H9 (cell line): ENCODE data around the gene KLHL7. TPM values are rescaled to one million over a fixed set of nuclear protein-coding genes. Genes with fewer than 3 reads are reported as not detected.
"Not testable (repeated sequence)": the region's sequence is repeated elsewhere in the genome, so short reads cannot be mapped to it uniquely, and the experiment has no call there.

Source experiments
- DNase-seq: peaks from one replicate; pipeline ENCODE4 v3.0.0-alpha.2; 2017
- H2AFZ ChIP-seq: one replicate; pipeline ENCODE4 v1.6.1; 2013; ENCODE audit warnings: mild to moderate bottlenecking, low read length, control low read depth, moderate library complexity
- H2AK5ac ChIP-seq: 2 replicates; pipeline ENCODE4 v1.6.1; 2013; ENCODE audit warnings: low read length, control low read depth, mixed read lengths; ENCODE audit not compliant: insufficient read length
- H2BK120ac ChIP-seq: one replicate; pipeline ENCODE4 v1.6.1; 2013; ENCODE audit warnings: low read depth, mild to moderate bottlenecking, low read length, control low read depth, inconsistent platforms; ENCODE audit not compliant: poor library complexity, severe bottlenecking
- H2BK12ac ChIP-seq: 2 replicates; pipeline ENCODE4 v1.6.1; 2013; ENCODE audit warnings: low read length, control low read depth, mixed read lengths, low read depth; ENCODE audit not compliant: insufficient read length
- H2BK15ac ChIP-seq: 2 replicates; pipeline ENCODE4 v1.6.1; 2013; ENCODE audit warnings: low read depth, low read length, control low read depth
- H2BK20ac ChIP-seq: one replicate; pipeline ENCODE4 v1.6.1; 2013; ENCODE audit warnings: low read depth, mild to moderate bottlenecking, low read length, control low read depth, inconsistent platforms; ENCODE audit not compliant: poor library complexity, severe bottlenecking
- H2BK5ac ChIP-seq: 2 replicates; pipeline ENCODE4 v1.6.1; 2013; ENCODE audit warnings: low read length, control low read depth, mixed read lengths; ENCODE audit not compliant: insufficient read length
- H3K14ac ChIP-seq: 2 replicates; pipeline ENCODE4 v1.6.1; 2013; ENCODE audit warnings: low read length, control low read depth; ENCODE audit not compliant: insufficient read depth
- H3K18ac ChIP-seq: 2 replicates; pipeline ENCODE4 v1.6.1; 2013; ENCODE audit warnings: low read depth, mild to moderate bottlenecking, mixed read lengths, low read length, control low read depth; ENCODE audit not compliant: insufficient read length
- H3K23ac ChIP-seq: 2 replicates; pipeline ENCODE4 v1.6.1; 2013; ENCODE audit warnings: low read length, control low read depth, mixed read lengths, low read depth; ENCODE audit not compliant: insufficient read length
- H3K23me2 ChIP-seq: 2 replicates; pipeline ENCODE4 v1.6.1; 2013; ENCODE audit warnings: low read depth, mild to moderate bottlenecking, mixed read lengths, low read length, control low read depth; ENCODE audit not compliant: insufficient read length, poor library complexity, severe bottlenecking
- H3K27ac ChIP-seq: 2 replicates; pipeline ENCODE4 v1.5.1; 2013; ENCODE audit warnings: low read length, control low read depth, mixed read lengths, low read depth; ENCODE audit not compliant: insufficient read length
- H3K27me3 ChIP-seq: 2 replicates; pipeline ENCODE4 v1.6.1; 2013; ENCODE audit warnings: low read length, control low read depth, inconsistent platforms; ENCODE audit not compliant: insufficient read depth
- H3K4ac ChIP-seq: 2 replicates; pipeline ENCODE4 v1.6.1; 2013; ENCODE audit warnings: low read depth, mild to moderate bottlenecking, control low read depth, inconsistent platforms, low read length, moderate library complexity
- H3K4me1 ChIP-seq: 2 replicates; pipeline ENCODE4 v1.6.1; 2013; ENCODE audit warnings: low read length, control low read depth, inconsistent platforms; ENCODE audit not compliant: insufficient read depth
- H3K4me2 ChIP-seq: 2 replicates; pipeline ENCODE4 v1.6.1; 2013; ENCODE audit warnings: low read length, control low read depth, mixed read lengths; ENCODE audit not compliant: insufficient read length, insufficient read depth
- H3K56ac ChIP-seq: 2 replicates; pipeline ENCODE4 v1.6.1; 2013; ENCODE audit warnings: low read depth, mild to moderate bottlenecking, mixed read lengths, low read length, control low read depth; ENCODE audit not compliant: insufficient read length
- H3K79me1 ChIP-seq: 2 replicates; pipeline ENCODE4 v1.6.1; 2013; ENCODE audit warnings: low read depth, mild to moderate bottlenecking, moderate library complexity, low read length, control low read depth, inconsistent platforms; ENCODE audit not compliant: insufficient read depth, poor library complexity, severe bottlenecking
- H3K79me2 ChIP-seq: 2 replicates; pipeline ENCODE4 v1.6.1; 2013; ENCODE audit warnings: low read length, control low read depth, inconsistent platforms; ENCODE audit not compliant: insufficient read depth
- H3K9ac ChIP-seq: 2 replicates; pipeline ENCODE4 v1.6.1; 2013; ENCODE audit warnings: low read length, control low read depth, mixed read lengths; ENCODE audit not compliant: insufficient read length; ENCODE audit errors: extremely low read depth
- H3K9me3 ChIP-seq: one replicate; pipeline ENCODE4 v1.6.1; 2013; ENCODE audit warnings: low read depth, low read length, inconsistent platforms; ENCODE audit not compliant: control insufficient read depth
- H3T11ph ChIP-seq: one replicate; pipeline ENCODE4 v1.6.1; 2013; ENCODE audit warnings: mild to moderate bottlenecking, low read length, control low read depth, inconsistent platforms
- H4K20me1 ChIP-seq: one replicate; pipeline ENCODE4 v1.6.1; 2013; ENCODE audit not compliant: control insufficient read depth, insufficient read length, insufficient read depth
- H4K5ac ChIP-seq: 2 replicates; pipeline ENCODE4 v1.6.1; 2013; ENCODE audit warnings: low read depth, mild to moderate bottlenecking, mixed read lengths, low read length, control low read depth; ENCODE audit not compliant: insufficient read length
- H4K8ac ChIP-seq: replicated peaks from 2 replicates; pipeline ENCODE4 v1.6.1; 2013; ENCODE audit warnings: low read length, control low read depth, mixed read lengths, low read depth; ENCODE audit not compliant: insufficient read length
- H4K91ac ChIP-seq: 2 replicates; pipeline ENCODE4 v1.6.1; 2013; ENCODE audit warnings: low read depth, mild to moderate bottlenecking, moderate library complexity, mixed read lengths, low read length, control low read depth; ENCODE audit not compliant: insufficient read length
- H3K27ac Mint-ChIP-seq, 3 experiments: 2 replicates in 2 of 3; 3 replicates in 1 of 3; pipeline ENCODE4 v1.8.0; 2020 to 2021; ENCODE audit warnings: mixed read lengths in 3 of 3, mild to moderate bottlenecking in 1 of 3, moderate library complexity in 1 of 3
- H3K27me3 Mint-ChIP-seq: 2 replicates; pipeline ENCODE4 v1.8.0; 2021; ENCODE audit warnings: low read depth, mild to moderate bottlenecking, moderate library complexity, mixed read lengths
- H3K36me3 Mint-ChIP-seq, 3 experiments: 2 replicates in 2 of 3; 3 replicates in 1 of 3; pipeline ENCODE4 v1.8.0; 2020 to 2021; ENCODE audit warnings: low read depth in 3 of 3, mixed read lengths in 3 of 3; ENCODE audit not compliant: insufficient read depth in 1 of 3
- H3K4me1 Mint-ChIP-seq, 2 experiments: 2 replicates each; pipeline ENCODE4 v1.8.0; 2020; ENCODE audit warnings: mixed read lengths in 2 of 2
- H3K4me3 Mint-ChIP-seq, 2 experiments: 2 replicates in 1 of 2; 3 replicates in 1 of 2; pipeline ENCODE4 v1.8.0; 2020 to 2021; ENCODE audit warnings: mild to moderate bottlenecking in 2 of 2, mixed read lengths in 2 of 2, moderate library complexity in 1 of 2
- H3K9me3 Mint-ChIP-seq, 2 experiments: 2 replicates in 1 of 2; 3 replicates in 1 of 2; pipeline ENCODE4 v1.8.0; 2020; ENCODE audit warnings: mild to moderate bottlenecking in 2 of 2, mixed read lengths in 2 of 2, moderate library complexity in 1 of 2
- WGBS: extraction: QIAGEN DNeasy Blood & Tissue Kit; methylation state at CpG from one replicate; pipeline ENCODE4 v1.1.7; 2013; ENCODE audit warnings: missing lambda C conversion rate, low lambda C conversion rate, mixed read lengths; ENCODE audit not compliant: insufficient read length; ENCODE audit errors: extremely low coverage; 5-methylcytosine and 5-hydroxymethylcytosine counted together
- total RNA-seq: library from RNA; stranded (reverse); gene quantifications from 2 replicates; pipeline ENCODE4 v1.2.1, GENCODE V29; 2021
- TF ChIP-seq, protein P1 (sequence below): fragments of 200-600 bp; sonication (generic); conservative IDR thresholded peaks from 3 replicates; pipeline ENCODE4 v1.8.0; 2021; ENCODE audit warnings: antibody characterized with exemption, mild to moderate bottlenecking

Gene KLHL7
- total RNA-seq, 1 experiment from 2014 or later, result 56.7 TPM

DNA sequence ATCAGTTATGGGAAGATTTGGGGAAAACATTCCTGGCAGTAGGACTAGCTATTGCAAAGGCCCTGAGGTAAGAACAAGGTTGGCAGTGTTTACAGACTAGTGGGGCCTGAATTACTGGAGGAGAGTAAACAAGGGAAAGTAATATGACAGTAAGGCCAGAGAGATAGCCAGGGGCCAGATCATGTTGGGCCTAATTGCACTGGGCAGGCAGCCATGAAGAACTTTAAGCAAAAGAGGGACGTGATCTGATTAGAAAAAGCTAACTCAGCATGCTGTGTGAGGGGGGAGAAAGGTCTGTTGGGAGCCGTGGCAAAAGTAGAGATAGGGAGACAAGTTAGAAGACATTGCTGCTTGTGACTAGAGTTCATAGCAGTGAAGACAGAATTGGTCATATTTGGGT, 85.4 kb downstream of the KLHL7 start:
- no peak overlapping the region for H4K5ac ChIP-seq
- no peak overlapping the region for H4K8ac ChIP-seq
- H3K27me3 Mint-ChIP-seq, result no peaks in the 10 kb centered on the region
- H3T11ph ChIP-seq, result no peak overlapping the region
- no peak overlapping the region for H2BK120ac ChIP-seq
- no peaks in the 10 kb centered on the region for H3K9me3 ChIP-seq
- H3K56ac ChIP-seq, result no peak overlapping the region
- H3K36me3 Mint-ChIP-seq, result peaks cover 27 to 58% (median 58%) of the 10 kb centered on the region in 3 experiments
- no peak overlapping the region for H4K91ac ChIP-seq
- H4K20me1 ChIP-seq, result no peaks in the 10 kb centered on the region
- H2BK15ac ChIP-seq, result no peak overlapping the region
- no peak for DNase-seq
- no CpG with 5 or more reads among the region's 2 CpGs for WGBS
- H3K4me1 ChIP-seq, result no peaks in the 10 kb centered on the region
- no peaks in the 10 kb centered on the region for H3K27me3 ChIP-seq
- H3K23me2 ChIP-seq, result no peaks in the 10 kb centered on the region
- no peak overlapping the region for H2BK20ac ChIP-seq
- no peak overlapping the region for H3K27ac ChIP-seq
- no peak overlapping the region for H3K4me2 ChIP-seq
- no peak overlapping the region for H3K23ac ChIP-seq
- no peak overlapping the region for H3K9ac ChIP-seq
- H3K14ac ChIP-seq, result no peak overlapping the region
- no peak overlapping the region for H2AK5ac ChIP-seq
- H2BK5ac ChIP-seq, result no peak overlapping the region
- no peak overlapping the region for H3K4ac ChIP-seq
- H3K18ac ChIP-seq, result no peak overlapping the region
- H3K27ac Mint-ChIP-seq, result peak overlapping the region in 1 of 3 experiments; percentile 29; a peak in 1 of 7 replicates
- no peak overlapping the region for H2BK12ac ChIP-seq
- no peak overlapping the region for H2AFZ ChIP-seq
- no peak overlapping the region for H3K4me3 Mint-ChIP-seq
- no peaks in the 10 kb centered on the region for H3K4me1 Mint-ChIP-seq
- no peaks in the 10 kb centered on the region for H3K9me3 Mint-ChIP-seq
- no peaks in the 10 kb centered on the region for H3K79me1 ChIP-seq
- TF ChIP-seq, protein P1, sequence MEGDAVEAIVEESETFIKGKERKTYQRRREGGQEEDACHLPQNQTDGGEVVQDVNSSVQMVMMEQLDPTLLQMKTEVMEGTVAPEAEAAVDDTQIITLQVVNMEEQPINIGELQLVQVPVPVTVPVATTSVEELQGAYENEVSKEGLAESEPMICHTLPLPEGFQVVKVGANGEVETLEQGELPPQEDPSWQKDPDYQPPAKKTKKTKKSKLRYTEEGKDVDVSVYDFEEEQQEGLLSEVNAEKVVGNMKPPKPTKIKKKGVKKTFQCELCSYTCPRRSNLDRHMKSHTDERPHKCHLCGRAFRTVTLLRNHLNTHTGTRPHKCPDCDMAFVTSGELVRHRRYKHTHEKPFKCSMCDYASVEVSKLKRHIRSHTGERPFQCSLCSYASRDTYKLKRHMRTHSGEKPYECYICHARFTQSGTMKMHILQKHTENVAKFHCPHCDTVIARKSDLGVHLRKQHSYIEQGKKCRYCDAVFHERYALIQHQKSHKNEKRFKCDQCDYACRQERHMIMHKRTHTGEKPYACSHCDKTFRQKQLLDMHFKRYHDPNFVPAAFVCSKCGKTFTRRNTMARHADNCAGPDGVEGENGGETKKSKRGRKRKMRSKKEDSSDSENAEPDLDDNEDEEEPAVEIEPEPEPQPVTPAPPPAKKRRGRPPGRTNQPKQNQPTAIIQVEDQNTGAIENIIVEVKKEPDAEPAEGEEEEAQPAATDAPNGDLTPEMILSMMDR, result no peak
- no peaks in the 10 kb centered on the region for H3K79me2 ChIP-seq

DNA sequence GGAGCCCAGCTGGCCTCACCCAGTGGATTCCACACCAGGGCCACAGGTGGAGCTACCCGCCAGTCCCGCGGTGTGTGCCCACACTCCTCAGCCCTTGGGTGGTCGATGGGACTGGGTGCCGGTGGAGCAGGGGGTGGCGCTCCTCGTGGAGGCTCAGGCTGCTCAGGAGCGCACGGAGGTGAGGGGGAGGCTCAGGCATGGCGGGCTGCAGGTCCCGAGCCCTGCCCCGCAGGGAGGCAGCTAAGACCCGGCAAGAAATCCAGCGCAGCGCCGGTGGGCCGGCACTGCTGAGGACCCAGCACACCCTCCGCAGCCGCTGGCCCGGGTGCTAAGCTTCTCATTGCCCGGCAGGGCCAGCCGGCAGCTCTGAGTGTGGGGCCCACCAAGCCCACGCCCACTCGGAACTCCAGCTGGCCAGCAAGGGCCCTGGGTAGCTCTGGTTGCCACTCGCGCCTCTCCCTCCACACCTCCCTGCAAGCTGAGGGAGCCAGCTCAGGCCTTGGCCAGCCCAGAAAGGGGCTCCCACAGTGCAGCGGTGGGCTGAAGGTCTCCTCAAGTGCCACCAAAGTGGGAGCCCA, 88.2 kb downstream of the KLHL7 start:
- H2BK120ac ChIP-seq, H2BK5ac ChIP-seq, H3K4me2 ChIP-seq, H3K27ac Mint-ChIP-seq, H4K91ac ChIP-seq, H4K20me1 ChIP-seq, H3K18ac ChIP-seq, H3K9me3 ChIP-seq, H3K56ac ChIP-seq, H3K4me3 Mint-ChIP-seq, H2BK12ac ChIP-seq, H3K4me1 ChIP-seq, H2BK15ac ChIP-seq, DNase-seq, H3K9me3 Mint-ChIP-seq, H3K4ac ChIP-seq, H2AFZ ChIP-seq, H3K9ac ChIP-seq, H2AK5ac ChIP-seq, H3K27ac ChIP-seq, H3K79me1 ChIP-seq, H3K23ac ChIP-seq, H3K4me1 Mint-ChIP-seq, H4K5ac ChIP-seq, H3K23me2 ChIP-seq, H3K79me2 ChIP-seq, H3K14ac ChIP-seq, H3T11ph ChIP-seq, H3K27me3 Mint-ChIP-seq, H3K27me3 ChIP-seq, H4K8ac ChIP-seq, H2BK20ac ChIP-seq: not testable (repeated sequence)
- peaks cover 34 to 52% (median 52%) of the 10 kb centered on the region in 3 experiments for H3K36me3 Mint-ChIP-seq
- WGBS, result no CpG with 5 or more reads among the region's 27 CpGs
